ENCODE results near the gene ARL5B.

ARL5B gene

DNA sequence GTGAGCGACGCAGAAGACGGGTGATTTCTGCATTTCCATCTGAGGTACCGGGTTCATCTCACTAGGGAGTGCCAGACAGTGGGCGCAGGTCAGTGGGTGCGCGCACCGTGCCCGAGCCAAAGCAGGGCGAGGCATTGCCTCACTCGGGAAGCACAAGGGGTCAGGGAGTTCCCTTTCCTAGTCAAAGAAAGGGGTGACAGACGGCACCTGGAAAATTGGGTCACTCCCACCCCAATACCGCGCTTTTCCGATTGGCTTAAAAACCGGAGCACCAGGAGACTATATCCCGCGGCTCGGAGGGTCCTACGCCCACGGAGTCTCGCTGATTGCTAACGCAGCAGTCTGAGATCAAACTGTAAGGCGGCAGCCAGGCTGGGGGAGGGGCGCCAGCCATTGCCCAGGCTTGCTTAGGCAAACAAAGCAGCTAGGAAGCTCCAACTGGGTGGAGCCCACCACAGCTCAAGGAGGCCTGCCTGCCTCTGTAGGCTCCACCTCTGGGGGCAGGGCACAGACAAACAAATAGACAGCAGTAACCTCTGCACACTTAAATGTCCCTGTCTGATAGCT is 31.7 kb upstream of the ARL5B start (continued):
- TF ChIP-seq, protein P1, sequence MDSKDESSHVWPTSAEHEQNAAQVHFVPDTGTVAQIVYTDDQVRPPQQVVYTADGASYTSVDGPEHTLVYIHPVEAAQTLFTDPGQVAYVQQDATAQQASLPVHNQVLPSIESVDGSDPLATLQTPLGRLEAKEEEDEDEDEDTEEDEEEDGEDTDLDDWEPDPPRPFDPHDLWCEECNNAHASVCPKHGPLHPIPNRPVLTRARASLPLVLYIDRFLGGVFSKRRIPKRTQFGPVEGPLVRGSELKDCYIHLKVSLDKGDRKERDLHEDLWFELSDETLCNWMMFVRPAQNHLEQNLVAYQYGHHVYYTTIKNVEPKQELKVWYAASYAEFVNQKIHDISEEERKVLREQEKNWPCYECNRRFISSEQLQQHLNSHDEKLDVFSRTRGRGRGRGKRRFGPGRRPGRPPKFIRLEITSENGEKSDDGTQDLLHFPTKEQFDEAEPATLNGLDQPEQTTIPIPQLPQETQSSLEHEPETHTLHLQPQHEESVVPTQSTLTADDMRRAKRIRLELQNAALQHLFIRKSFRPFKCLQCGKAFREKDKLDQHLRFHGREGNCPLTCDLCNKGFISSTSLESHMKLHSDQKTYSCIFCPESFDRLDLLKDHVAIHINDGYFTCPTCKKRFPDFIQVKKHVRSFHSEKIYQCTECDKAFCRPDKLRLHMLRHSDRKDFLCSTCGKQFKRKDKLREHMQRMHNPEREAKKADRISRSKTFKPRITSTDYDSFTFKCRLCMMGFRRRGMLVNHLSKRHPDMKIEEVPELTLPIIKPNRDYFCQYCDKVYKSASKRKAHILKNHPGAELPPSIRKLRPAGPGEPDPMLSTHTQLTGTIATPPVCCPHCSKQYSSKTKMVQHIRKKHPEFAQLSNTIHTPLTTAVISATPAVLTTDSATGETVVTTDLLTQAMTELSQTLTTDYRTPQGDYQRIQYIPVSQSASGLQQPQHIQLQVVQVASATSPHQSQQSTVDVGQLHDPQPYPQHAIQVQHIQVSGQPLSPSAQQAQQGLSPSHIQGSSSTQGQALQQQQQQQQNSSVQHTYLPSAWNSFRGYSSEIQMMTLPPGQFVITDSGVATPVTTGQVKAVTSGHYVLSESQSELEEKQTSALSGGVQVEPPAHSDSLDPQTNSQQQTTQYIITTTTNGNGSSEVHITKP (tag by site-specific recombination; IDR thresholded peaks at IDR 0.05), result peak; percentile 49; the same call in 1 of the 2 replicates
- 0 out of 2 replicates have a peak, but pooled peaks have one; percentile 17 for TF ChIP-seq KLF8 (tag by site-specific recombination; IDR thresholded peaks at IDR 0.05)
- TF ChIP-seq ZNF629 (tag by site-specific recombination; IDR thresholded peaks at IDR 0.05), result peak; percentile 63
- TF ChIP-seq ZNF24 (tag by site-specific recombination; IDR thresholded peaks at IDR 0.05), result 0 out of 2 replicates have a peak, but pooled peaks have one; percentile 38
- TF ChIP-seq, protein P2, sequence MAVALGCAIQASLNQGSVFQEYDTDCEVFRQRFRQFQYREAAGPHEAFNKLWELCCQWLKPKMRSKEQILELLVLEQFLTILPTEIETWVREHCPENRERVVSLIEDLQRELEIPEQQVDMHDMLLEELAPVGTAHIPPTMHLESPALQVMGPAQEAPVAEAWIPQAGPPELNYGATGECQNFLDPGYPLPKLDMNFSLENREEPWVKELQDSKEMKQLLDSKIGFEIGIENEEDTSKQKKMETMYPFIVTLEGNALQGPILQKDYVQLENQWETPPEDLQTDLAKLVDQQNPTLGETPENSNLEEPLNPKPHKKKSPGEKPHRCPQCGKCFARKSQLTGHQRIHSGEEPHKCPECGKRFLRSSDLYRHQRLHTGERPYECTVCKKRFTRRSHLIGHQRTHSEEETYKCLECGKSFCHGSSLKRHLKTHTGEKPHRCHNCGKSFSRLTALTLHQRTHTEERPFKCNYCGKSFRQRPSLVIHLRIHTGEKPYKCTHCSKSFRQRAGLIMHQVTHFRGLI (tag by site-specific recombination; IDR thresholded peaks at IDR 0.05), result 0 out of 2 replicates have a peak, but pooled peaks have one; percentile 12
- peak; percentile 57; the same call in 1 of the 2 replicates for TF ChIP-seq GLIS2 (tag by site-specific recombination; IDR thresholded peaks at IDR 0.05)
- TF ChIP-seq KLF1 (tag by site-specific recombination; IDR thresholded peaks at IDR 0.05), result peak; percentile 76
- peak; percentile 66; the same call in 1 of the 2 replicates for TF ChIP-seq PRDM1 (tag by site-specific recombination; IDR thresholded peaks at IDR 0.05)
- TF ChIP-seq SP2 (tag by site-specific recombination; IDR thresholded peaks at IDR 0.05), result peak; percentile 61
- peak; percentile 30; the same call in 1 of the 2 replicates for TF ChIP-seq KLF10 (tag by site-specific recombination; IDR thresholded peaks at IDR 0.05)
- TF ChIP-seq OSR2 (tag by site-specific recombination; IDR thresholded peaks at IDR 0.05), result peak; percentile 24; the same call in 1 of the 2 replicates
- TF ChIP-seq SP7 (tag by site-specific recombination; IDR thresholded peaks at IDR 0.05), result 0 out of 2 replicates have a peak, but pooled peaks have one; percentile 18
- TF ChIP-seq ZBTB26 (tag by site-specific recombination; optimal IDR thresholded peaks at IDR 0.05), result peak; percentile 86
- peak; percentile 49; the same call in 1 of the 2 replicates for TF ChIP-seq ZIC2 (tag by site-specific recombination; IDR thresholded peaks at IDR 0.05)
- TF ChIP-seq ZFHX2 (tag by site-specific recombination; conservative IDR thresholded peaks at IDR 0.05), result peak; percentile 82
- peak; percentile 62; the same call in 1 of the 2 replicates for TF ChIP-seq ZBTB17 (tag by site-specific recombination; IDR thresholded peaks at IDR 0.05)
- TF ChIP-seq ZNF335 (tag by site-specific recombination; conservative IDR thresholded peaks at IDR 0.05), result peak; percentile 94
- peak; percentile 85 for TF ChIP-seq ZSCAN30 (tag by site-specific recombination; IDR thresholded peaks at IDR 0.05)
- peak; percentile 65; the same call in 1 of the 2 replicates for TF ChIP-seq TCF7L2 (IDR thresholded peaks at IDR 0.05; ENCODE audit: borderline replicate concordance, low read depth, low read length)
- peak; percentile 42 for TF ChIP-seq PATZ1 (tag by site-specific recombination; IDR thresholded peaks at IDR 0.05)
- TF ChIP-seq ZNF423 (tag by site-specific recombination; IDR thresholded peaks at IDR 0.05), result peak; percentile 59; the same call in 1 of the 2 replicates
- TF ChIP-seq SP3 (tag by site-specific recombination; IDR thresholded peaks at IDR 0.05), result peak; percentile 36

Measured in HEK293 (cell line).